DMS114 treated with DMSO at 0.1 percent for 48 hours (cell line): ENCODE results near the gene LCOR.

ENCODE experiments used
- DNase-seq: peaks from one replicate; lab custom pipeline; 2025; ENCODE audit not compliant: unreplicated experiment; lab: John Stamatoyannopoulos, UW

The LCOR gene

DNA sequence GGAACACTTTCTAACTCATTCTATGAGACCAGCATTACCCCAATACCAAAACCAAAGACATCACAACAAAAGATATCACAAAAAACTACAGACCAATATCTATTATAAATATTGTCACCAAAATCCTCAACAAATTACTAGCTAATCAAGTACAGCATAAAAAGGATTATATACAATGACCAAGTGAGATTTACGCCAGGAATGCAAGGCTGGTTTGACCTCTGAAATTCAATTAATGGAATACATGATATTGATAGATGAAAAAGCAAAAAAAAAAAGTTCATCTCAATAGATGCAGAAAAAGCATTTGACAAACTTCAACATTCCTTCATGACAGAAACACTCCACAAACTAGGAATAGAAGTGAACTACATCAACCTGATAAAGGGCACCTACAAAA, 175.3 kb downstream of the LCOR start:
- no peak for DNase-seq

DNA sequence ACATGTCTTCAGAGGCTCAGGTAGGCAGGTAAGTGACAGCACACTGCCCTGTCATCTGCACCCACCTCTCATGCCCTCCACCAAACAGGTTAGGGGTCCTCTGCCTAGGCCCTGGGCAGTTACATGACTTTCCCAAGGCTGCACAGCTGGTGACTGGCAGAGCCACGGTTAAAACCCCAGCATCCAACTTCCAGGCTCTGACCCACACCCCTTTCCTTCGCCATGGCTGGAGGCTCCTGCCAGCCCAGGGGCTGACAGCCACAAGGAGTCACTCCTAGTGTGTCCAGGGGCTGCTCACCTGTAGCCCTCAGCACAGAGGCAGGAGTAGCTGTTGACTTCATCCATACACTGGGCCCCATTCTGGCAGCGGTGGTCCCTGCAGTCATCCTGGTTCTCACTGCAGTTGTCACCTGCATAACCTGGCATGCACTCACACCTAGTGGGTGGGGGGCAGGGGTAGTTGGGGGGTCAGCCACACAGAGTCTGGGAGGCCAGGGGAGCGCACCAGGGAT, 178.7 kb downstream of the LCOR start:
- no peak for DNase-seq

DNA sequence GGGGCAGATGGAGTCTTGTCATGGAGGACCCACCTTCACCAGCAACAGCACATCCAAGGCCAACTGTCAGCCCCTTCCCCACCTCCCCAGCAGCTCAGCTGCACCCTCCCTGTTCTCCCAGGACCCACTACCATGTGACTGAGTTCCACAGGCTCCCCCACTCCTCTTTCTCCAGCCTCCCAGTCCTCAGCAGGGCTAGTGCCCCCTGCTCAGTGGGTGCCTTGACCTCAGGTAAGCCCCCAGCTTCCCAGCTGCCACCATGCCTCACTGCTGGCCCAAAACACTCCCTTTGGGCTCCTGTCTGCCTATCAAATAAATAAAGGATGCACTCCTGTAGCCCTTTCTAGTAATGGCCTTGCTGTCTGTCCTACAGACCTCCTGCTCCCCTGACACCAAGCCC, 179.3 kb downstream of the LCOR start:
- no peak for DNase-seq

DNA sequence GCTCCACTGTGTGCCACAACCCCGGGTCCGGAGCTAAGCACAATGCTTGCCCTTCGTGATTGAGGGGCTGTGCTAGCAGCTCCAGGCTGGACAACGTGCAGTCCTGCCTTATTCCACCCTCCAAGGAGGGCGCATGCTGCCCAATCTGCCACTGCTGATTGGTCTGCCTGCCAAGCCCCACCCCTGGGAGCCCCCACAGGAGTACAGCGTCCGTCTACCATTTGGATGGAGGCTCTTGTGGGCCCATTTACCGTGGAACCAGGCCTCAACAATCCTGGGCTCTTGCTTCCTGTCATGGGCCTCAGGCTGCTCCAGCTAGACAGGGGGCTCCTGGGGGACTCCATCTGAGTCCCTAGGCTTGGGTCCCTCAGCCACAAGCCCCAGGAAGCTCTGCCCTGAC, 180.4 kb downstream of the LCOR start:
- no peak for DNase-seq

DNA sequence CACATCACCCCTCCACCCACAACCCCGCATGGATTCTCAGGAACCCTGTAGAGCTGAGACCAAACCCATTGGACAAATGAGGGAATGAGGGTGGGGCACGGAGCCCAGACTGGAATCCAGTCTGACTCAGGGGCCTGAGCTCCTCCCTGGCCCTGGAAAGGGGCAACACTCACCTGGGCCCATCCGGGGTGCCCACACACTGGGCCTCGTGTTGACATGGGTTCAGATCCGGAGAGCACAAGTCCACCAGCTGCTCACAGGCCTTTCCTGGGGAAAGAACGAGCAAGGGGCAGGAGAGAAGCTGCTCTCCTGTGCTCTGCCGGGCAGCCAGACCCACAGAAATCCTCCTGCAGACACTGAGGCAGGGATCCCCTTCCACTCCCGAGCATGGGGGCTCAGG, 181.5 kb downstream of the LCOR start:
- DNase-seq, result no peak

DNA sequence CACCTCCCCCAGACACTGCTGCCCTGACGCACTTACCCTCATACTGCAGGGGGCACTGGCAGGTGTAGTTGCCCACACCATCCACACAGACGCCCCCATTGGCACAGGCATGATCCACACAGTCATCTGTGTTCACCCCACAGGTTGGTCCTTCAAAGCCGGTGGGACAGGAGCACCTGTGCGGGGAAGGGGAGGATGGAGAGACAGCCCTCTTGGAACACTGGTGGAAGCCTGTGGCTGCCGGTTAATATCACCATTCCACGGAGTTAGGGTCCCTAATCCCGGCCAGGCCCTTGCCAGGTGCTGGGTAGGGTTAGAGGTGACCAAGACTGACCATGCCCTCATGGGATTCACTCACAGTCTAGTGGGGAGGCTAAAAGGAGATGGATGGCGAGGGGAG, 181.9 kb downstream of the LCOR start:
- DNase-seq, result no peak

DNA sequence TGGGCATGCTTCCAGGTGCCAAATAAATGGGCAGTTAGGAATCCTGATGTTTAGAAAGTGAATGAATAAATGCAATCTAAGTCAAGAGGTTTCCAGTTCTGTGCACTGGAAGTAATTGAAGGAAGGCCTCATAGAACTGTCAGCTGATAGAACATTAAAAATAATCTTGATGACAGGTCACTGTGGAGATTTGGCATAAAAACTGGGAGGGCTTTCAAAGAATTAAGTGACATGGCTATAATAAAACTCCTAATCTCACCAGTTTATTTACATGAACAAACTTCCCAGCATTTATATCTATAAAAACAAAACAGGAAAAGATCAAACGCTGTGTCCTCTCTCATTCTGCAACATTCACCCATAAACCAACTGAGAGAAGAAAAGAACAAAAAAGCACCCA, 183.1 kb downstream of the LCOR start:
- no peak for DNase-seq

DNA sequence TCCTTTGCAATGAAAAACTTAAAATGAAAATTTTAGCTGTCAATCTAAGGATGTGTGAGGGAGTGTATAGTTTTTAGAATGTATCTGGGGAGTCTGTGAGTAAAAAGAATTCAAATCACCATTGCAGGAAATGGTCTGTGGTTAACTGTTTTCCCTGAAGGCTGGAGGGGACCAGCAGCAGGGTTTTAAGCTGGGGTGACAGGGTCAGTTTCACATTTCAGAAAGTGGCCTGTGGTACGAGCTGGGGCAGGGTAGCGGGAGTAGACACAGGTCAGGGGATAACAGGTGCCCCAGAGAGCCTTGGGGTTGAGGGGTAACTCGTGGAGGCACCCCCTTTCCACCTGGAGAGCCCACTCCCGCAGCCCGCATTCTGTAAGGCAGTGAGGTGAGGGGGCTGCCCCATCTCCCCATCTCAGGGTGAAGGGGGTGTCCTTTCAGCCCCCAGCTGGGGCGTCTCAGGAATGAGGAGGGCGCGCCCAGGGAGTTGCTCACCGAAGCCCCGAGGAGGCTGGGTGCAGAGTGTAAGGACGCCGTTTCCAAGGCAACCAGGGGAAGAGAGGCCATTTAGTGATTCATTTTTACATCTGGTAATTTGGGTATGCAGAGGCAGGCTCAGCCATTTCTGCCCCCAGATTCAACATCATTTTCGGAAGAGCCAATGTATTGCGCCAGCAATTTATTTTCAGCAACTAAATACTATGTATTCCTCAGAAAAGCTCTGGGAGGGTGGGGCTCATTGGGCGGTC, 184.8 kb downstream of the LCOR start:
- DNase-seq, result no peak

DNA sequence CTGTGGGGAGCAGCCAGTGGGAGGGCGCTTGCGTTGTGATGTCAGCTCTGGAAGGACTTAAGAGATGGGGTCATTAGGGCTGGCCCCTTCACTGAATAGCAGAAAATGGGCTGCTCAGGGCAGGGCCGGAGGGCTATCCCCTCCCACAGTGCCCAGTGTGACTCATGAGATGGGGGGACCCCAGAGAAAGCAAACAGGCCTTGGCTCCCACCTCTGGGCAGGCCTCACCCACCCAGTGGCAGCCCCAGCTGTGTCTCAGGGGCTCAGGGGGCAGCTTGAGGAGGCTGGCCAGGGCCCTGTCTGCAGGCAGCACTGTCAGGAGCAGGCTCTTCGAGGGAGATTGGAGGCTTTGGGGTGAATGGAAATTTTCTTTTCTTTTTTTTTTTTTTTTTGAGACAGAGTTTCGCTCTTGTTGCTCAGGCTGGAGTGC, 185.4 kb downstream of the LCOR start:
- no peak for DNase-seq

DNA sequence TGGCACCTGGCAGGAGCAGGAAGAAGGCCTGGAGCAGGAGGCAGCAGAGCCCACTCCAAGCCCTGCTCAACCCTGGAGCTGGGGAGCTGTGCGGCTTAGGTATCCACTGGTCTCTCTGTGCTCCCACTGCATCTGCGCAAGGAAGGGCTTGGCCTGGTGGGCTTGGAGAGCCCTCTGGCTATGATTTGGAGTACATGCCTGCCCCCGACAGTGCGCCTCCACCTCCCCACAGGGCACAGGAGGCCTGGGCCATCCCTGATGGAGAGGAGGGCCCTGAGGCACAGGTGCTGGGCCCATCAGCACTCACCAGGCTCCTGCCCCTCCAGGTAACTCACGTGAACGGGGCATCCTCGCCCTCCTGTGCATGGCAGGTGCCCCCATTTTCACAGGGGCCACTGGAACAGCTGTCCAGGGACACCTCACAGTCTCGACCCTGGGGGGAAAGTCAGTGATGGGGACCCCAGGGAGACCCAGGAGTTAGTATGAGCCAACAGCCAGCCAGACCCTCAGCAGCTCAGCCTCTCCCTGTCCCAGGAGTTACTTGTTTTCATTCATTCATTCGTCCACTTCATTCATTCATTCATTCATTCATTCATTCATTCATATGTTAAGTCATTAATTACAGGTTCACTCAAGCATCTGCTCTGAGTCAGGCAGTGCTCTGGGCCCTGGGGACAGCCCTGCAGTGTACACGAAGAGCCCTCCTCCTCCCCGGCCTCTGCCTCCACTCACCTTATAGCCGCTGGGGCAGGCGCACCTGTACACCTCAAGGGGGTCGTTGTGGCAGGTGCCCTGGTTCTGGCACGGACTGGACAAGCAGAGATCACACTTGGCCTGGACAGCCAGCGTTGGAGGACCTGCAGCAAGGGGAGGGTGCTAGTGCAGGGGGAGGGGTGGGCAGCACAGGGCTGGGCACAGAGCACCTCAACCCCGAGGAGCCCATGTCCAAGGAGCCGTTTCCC, 186.4 kb downstream of the LCOR start:
- DNase-seq, result no peak

DNA sequence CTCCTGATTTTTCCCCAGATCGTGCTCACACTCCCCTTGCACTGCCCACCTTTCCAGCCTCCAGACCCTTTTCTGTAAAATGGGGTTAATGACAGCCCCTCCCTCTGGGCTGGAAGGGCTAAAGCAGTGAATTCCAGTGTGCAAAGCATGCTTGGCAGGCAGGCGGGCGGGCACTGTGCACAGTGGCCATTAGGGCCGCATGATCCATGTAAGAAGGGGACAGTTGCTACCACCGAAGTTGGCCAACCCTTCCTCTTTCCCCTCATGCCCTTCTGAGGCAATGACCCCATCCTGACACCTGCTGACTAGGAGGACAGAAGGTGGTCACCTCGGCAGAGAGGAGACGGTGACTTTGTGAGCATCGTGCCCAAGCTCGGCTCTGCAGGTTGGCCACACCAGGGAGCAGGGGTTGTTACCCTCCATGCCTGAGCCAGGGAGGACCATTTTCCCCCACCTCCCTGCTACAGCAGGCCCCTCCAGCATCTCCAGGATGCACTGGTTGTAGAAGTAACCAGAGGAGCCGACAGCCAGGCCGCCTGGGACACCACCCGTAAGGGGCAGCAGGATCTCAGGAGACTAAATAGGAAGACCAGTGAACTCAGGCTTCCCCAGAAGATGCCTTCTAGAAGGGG, 187.2 kb downstream of the LCOR start:
- DNase-seq, result no peak

DNA sequence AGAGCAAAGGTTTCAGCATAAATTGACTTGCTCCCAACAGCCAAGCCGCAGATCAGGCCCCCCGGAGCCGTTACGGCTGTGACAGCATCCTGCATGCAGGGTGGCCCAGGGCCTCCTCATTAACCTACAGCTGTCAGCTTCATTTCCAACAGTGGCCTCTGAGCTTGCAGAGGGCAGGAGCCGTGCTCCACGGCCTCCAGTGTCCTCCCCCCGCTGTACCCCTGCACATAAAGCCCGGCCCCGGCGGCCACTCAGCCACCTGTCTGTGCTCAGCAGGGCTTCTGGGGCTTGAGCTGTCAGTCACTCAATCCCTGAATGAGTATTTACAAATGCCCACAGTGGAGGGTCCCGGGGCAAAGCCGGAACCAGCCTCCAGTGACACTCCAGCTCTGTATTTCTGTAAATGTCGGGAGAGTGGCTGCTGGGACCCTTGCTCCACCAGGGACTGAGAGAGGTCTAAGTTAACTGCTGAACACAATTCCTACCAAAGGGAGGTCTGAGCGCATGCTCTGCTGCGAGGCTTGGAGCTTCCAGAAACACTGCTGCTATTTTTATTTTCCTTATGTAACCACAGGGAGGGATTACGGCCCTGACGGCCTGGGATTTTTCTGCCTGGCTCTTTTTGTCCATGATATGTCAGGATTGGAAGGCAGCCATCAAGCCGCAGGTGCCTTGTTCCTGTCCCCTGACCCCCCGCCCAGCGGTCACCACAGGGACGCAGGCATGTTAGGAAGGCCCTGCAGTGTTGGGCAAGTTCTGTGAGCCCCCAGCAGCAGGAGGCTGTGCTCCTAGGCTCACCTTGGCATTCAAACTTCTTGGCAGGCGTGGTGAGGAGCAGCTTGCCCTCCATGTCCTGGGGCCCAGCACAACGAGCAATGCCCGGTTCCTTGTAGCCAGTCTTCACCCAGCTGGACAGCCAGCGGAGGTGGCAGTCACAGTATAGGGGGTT, 188.6 kb downstream of the LCOR start:
- no peak for DNase-seq

DNA sequence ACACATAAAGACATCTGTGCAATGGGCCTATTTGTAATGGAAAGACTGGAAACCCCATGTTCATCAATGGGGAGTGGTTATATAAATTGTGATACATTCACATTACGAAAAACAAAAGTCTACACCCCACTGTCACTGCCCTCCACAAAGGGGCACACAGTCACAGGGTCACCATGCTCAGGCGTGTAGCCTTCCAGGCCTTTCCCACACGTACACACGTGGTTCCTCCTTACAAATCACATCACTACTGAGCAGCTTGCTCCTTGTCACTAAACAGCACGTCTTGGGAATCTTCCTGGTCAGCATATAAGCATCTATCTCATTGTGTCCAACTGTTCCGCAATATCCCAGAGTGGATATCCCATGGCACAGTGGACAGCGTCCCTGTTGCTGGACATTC, 190.5 kb downstream of the LCOR start:
- DNase-seq, result no peak

DNA sequence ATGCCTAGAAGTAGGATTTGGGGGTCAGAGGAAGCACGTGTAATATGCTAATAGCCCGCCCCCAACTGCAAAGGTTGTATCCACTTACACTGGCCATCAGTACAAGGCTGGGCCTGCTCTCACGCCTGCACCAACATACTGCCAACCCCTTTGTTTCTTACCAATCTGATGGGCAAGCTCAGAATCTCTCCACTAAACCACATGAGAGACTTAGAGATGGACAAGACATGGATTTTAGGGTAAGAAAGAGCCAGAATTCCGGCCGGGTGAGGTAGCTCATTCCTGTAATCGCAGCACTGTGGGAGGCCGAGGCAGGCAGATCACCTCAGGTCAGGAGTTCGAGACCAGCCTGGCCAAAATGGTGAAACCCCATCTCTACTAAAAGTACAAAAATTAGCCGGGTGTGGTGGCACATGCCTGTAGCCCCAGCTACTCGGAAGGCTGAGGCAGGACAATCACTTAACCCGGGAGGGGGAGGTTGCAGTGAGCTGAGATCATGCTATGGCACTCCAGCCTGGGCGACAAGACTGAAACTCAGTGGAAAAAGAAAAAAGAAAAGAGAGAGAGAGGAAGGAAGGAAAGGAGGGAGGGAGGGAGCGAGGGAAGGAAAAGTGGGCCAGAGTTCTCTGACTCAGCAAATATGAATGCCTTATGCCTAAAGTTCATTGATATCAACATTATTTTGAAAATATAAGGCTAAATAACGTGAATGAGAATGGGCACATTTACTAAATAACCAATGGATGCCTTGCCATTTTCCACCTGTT, 191.5 kb downstream of the LCOR start:
- no peak for DNase-seq

DNA sequence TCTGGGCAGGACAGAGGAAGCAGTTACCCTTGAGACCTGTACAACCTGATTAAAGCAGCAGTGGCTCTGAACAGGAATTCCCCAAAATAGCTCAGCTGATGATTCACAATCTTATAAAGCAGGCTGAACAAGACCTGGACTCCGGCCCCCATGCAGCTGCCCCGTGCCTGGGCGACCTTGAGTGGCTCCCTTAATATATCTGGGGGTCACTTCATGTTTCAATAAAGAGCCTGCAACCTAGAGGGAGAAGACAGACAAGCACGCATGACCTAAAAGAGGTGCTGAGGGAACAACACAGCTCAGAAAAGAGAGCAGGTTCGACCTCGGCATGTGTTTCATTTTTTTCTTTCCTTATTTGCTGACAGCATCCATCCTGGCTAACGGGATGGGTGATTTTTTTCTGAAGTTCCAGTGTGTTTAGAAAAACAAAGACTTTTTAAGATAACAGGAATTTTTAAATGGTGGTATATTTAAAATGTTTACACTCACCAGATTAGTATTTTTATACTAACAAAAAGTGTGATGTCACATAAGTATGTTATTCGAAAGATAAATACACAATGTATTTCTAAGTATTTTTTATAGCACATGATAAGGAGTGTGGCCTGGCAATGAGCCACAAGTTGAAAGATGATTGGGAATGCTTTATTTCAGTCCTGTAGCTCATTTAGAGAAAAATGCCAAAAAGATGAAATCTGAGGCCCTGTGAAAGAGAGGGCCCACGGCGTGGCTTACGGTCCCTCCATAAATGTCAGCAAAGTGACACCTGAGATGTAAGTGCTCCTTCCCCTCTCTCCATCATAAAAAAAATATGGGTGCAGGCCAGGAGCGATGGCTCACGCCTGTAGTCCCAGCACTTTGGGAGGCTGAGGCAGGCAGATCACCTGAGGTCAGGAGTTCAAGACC, 192.3 kb downstream of the LCOR start:
- no peak for DNase-seq

DNA sequence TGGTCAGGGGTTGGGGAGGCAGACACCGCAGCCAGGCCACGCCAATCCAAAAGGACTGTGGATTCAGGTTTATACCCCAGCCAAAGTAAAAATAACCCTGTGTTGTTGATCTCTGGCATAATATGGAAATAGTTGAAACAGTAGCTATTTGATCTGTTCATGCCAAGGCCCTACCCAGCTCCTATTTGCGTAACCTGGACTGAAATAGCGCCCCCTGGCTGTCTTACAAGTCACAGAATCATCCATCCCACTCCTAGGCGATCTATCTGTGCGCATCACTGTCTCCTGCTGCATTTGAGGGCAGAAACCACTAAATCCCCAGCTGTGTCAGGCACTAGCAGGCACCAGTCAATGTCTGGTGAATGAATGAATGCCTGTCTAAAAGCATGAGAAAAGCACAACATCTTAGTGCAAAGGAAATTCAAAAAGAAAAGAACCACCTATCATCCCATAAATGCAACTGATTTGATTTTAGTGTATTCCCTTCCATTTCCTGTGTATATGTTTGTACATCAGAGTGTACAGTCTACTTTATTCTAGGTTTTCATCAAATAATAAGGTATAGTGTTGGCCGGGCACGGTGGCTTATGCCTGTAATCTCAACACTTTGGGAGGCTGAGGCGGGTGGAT, 193.6 kb downstream of the LCOR start:
- DNase-seq, result peak; percentile 12

DNA sequence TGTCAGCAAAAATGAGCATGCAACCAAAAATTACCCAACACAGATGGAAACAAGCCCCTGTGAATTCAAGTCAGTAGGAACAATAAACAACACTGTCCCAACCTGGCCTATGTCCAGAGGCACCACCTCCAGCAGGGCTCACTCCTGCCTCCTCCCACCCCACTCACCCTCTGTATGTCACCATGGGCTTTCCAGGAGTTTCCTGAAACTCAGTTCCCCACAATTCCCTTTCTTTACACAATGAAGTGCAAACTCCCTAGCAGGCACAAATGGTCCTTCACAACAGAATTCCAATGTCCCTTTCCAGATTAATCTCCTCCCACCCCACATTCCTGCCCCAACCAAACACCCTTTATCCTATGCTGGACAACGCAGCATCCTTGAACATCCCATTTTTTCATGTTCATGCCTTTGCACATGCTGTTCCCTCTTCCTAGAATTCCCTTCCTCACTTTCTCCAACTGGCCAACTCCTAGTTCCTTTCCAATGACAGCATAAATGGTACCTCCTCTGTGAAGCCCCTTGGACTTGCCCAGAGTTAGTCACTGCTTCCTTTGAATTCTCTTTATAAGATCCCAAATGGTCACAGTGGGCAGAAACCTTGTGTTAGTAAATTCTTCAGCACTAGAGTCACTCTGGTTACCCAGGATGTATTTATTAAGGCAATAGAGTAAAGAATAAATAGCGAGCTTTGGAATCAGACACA, 196.2 kb downstream of the LCOR start:
- no peak for DNase-seq

DNA sequence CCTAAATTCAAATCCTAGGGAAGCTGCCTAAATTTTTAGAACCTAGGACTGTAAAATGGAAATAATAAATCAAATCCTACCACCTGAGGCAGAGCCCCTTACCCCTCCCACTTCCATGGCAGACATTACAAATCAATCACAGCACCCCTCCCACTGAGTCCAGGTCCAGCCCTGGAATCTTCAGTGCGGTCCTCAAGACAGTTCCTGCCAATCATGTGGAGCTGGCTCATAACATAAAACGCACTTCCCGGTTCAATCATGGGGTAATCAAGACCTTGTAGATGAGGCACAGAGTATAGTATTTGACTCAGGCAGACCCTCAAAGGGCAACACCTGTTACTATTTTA, 196.7 kb downstream of the LCOR start:
- DNase-seq, result no peak
